OCI-LY3 (cell line): Measurements from ENCODE around the gene MED9.

Experiments
- H2AFZ ChIP-seq: fragments of 200-600, 300-600 bp; shearing (Covaris generic); 2 replicates; pipeline ENCODE4 v1.6.0; 2014; ENCODE audit warnings: antibody characterized with exemption, low read depth, low read length
- H3K27ac ChIP-seq: fragments of 200-600, 300-600 bp; sonication (generic); 2 replicates; pipeline ENCODE4 v1.5.1; 2014; ENCODE audit warnings: mild to moderate bottlenecking, low read length, moderate library complexity, mixed read lengths
- H3K27me3 ChIP-seq: fragments of 200-600, 300-600 bp; sonication (generic); 2 replicates; pipeline ENCODE4 v1.6.1; 2014; ENCODE audit warnings: low read depth, low read length, mixed read lengths
- H3K36me3 ChIP-seq: fragments of 200-600, 300-600 bp; sonication (generic); replicated peaks from 2 replicates; pipeline ENCODE3; 2014; ENCODE audit warnings: low read depth, low read length, mixed read lengths
- H3K4me1 ChIP-seq: fragments of 300-600, 200-600 bp; sonication (generic); 2 replicates; pipeline ENCODE4 v1.6.1; 2014; ENCODE audit warnings: low read length, mixed read lengths
- H3K4me2 ChIP-seq: fragments of 200-600, 300-600 bp; sonication (generic); 2 replicates; pipeline ENCODE4 v1.6.1; 2014; ENCODE audit warnings: low read length, mixed read lengths
- H3K4me3 ChIP-seq: fragments of 300-600, 200-600 bp; sonication (generic); 2 replicates; pipeline ENCODE4 v1.5.1; 2014; ENCODE audit warnings: antibody characterized with exemption, mild to moderate bottlenecking, low read length, moderate library complexity
- H3K79me2 ChIP-seq: fragments of 300-600, 200-600 bp; shearing (Covaris generic); 2 replicates; pipeline ENCODE4 v1.6.1; 2014; ENCODE audit warnings: mild to moderate bottlenecking, low read length, mixed read lengths
- H3K9ac ChIP-seq: fragments of 300-600, 200-600 bp; shearing (Covaris generic); 2 replicates; pipeline ENCODE4 v1.6.0; 2014; ENCODE audit warnings: mild to moderate bottlenecking, low read length, moderate library complexity
- H3K9me3 ChIP-seq: fragments of 200-600, 300-600 bp; shearing (Covaris generic); 2 replicates; pipeline ENCODE4 v1.6.1; 2014; ENCODE audit warnings: low read length, mixed read lengths; ENCODE audit not compliant: insufficient read depth
- H4K20me1 ChIP-seq: fragments of 200-600, 300-600 bp; sonication (generic); 2 replicates; pipeline ENCODE4 v1.6.1; 2016; ENCODE audit warnings: low read length, mixed read lengths; ENCODE audit not compliant: insufficient read depth
- CTCF ChIP-seq: fragments of 200-600, 300-600 bp; sonication (generic); IDR thresholded peaks from 2 replicates; pipeline ENCODE4 v1.5.1; 2014; ENCODE audit warnings: antibody characterized with exemption, low read length, low read depth
- EZH2phosphoT487 ChIP-seq: fragments of 200-600 bp; shearing (Covaris generic); IDR thresholded peaks from 2 replicates; pipeline ENCODE4 v1.6.1; 2018; ENCODE audit warnings: antibody characterized with exemption, mixed run types, low read depth

Gene MED9

GRCh38 chr17:17512866-17513265 lies 36.1 kb downstream of the MED9 start:
- TF ChIP-seq EZH2phosphoT487 (no peak), CTCF (no peak)
- Histone ChIP-seq H3K27me3 (no peaks in the 10 kb centered on the region), H3K9me3 (no peaks in the 10 kb centered on the region), H3K27ac (no peak overlapping the region), H3K4me1 (no peaks in the 10 kb centered on the region), H3K4me2 (no peak overlapping the region), H2AFZ (no peak overlapping the region), H3K36me3 (no peaks in the 10 kb centered on the region), H3K79me2 (no peaks in the 10 kb centered on the region), H3K9ac (no peak overlapping the region), H3K4me3 (no peak overlapping the region), H4K20me1 (no peaks in the 10 kb centered on the region)

- no peaks in the 10 kb centered on the region for H3K27me3 ChIP-seq
- no peak overlapping the region for H3K4me2 ChIP-seq
- no peaks in the 10 kb centered on the region for H3K4me1 ChIP-seq
- H3K9me3 ChIP-seq: no peaks in the 10 kb centered on the region
- no peaks in the 10 kb centered on the region for H3K36me3 ChIP-seq
- H3K27ac ChIP-seq: no peak overlapping the region
- TF ChIP-seq EZH2phosphoT487 (no peak), CTCF (no peak)
- no peaks in the 10 kb centered on the region for H4K20me1 ChIP-seq
- H3K4me3 ChIP-seq: no peak overlapping the region
- H3K9ac ChIP-seq: no peak overlapping the region
- H2AFZ ChIP-seq: no peak overlapping the region
- H3K79me2 ChIP-seq: no peaks in the 10 kb centered on the region
Measured at GRCh38 chr17:17513626-17514025, 36.8 kb downstream of the MED9 start.

- no peak overlapping the region for H3K4me2 ChIP-seq
- H3K27ac ChIP-seq: no peak overlapping the region
- no peaks in the 10 kb centered on the region for H3K36me3 ChIP-seq
- no peaks in the 10 kb centered on the region for H3K9me3 ChIP-seq
- H3K27me3 ChIP-seq: no peaks in the 10 kb centered on the region
- H4K20me1 ChIP-seq: no peaks in the 10 kb centered on the region
- no peak overlapping the region for H3K9ac ChIP-seq
- H3K4me3 ChIP-seq: no peak overlapping the region
- no peaks in the 10 kb centered on the region for H3K79me2 ChIP-seq
- no peaks in the 10 kb centered on the region for H3K4me1 ChIP-seq
- TF ChIP-seq EZH2phosphoT487: no peak
- no peak for TF ChIP-seq CTCF
- H2AFZ ChIP-seq: no peak overlapping the region
Measured at GRCh38 chr17:17514361-17514992, 37.7 kb downstream of the MED9 start.

- Histone ChIP-seq H3K27me3 (no peaks in the 10 kb centered on the region), H3K4me2 (no peak overlapping the region), H3K9ac (no peak overlapping the region), H3K9me3 (no peaks in the 10 kb centered on the region), H3K4me3 (no peak overlapping the region), H2AFZ (no peak overlapping the region), H3K27ac (no peak overlapping the region), H3K79me2 (no peaks in the 10 kb centered on the region), H3K36me3 (no peaks in the 10 kb centered on the region), H3K4me1 (no peaks in the 10 kb centered on the region), H4K20me1 (no peaks in the 10 kb centered on the region)
- no peak for TF ChIP-seq EZH2phosphoT487
- no peak for TF ChIP-seq CTCF
Measured at GRCh38 chr17:17514993-17515933, 38.5 kb downstream of the MED9 start.
